Activated B cell treated with CpG ODN at 0.5 μM for 24 hours (primary cell): ENCODE measurements around the gene GPR157. TPM values are rescaled to one million over a fixed set of nuclear protein-coding genes. Genes with fewer than 3 reads are reported as not detected.
"Not testable (repeated sequence)": the region's sequence is repeated elsewhere in the genome, so short reads cannot be mapped to it uniquely, and the experiment has no call there.

ENCODE experiments used
- ATAC-seq: fragments of 200-7000 bp; cut with Tn5 transposase; one replicate; pipeline ENCODE4 v1.10.0; 2021; ENCODE audit warnings: low read depth, mild to moderate bottlenecking, moderate library complexity
- CTCF ChIA-PET: fragments of 350-600 bp; sonication (Branson Sonifier 250); formaldehyde crosslinking; loops from one replicate; lab custom pipeline; 2021; ENCODE audit warnings: antibody characterized with exemption; lab: Charles Lee
- POLR2A ChIA-PET: fragments of 350-600 bp; sonication (Branson Sonifier 250); formaldehyde crosslinking; loops from one replicate; lab custom pipeline; 2021; ENCODE audit warnings: antibody characterized with exemption; lab: Charles Lee
- DNase-seq: peaks from one replicate; pipeline ENCODE4 v3.0.0; 2022
- H3K27ac Mint-ChIP-seq: one replicate; pipeline ENCODE4 v1.8.0; 2020; ENCODE audit warnings: mixed read lengths
- H3K27me3 Mint-ChIP-seq: one replicate; pipeline ENCODE4 v1.8.0; 2021; ENCODE audit warnings: mixed read lengths
- H3K36me3 Mint-ChIP-seq: one replicate; pipeline ENCODE4 v1.8.0; 2021; ENCODE audit warnings: low read depth, mixed read lengths
- H3K4me1 Mint-ChIP-seq: one replicate; pipeline ENCODE4 v1.8.0; 2021; ENCODE audit warnings: mixed read lengths
- H3K4me3 Mint-ChIP-seq: one replicate; pipeline ENCODE4 v1.8.0; 2020; ENCODE audit warnings: mild to moderate bottlenecking, mixed read lengths
- H3K9me3 Mint-ChIP-seq: one replicate; pipeline ENCODE4 v1.8.0; 2020; ENCODE audit warnings: mixed read lengths
- intact Hi-C: fragments of 100-400 bp; cut with micrococcal nuclease; formaldehyde crosslinking; loops from one replicate; pipeline ENCODE4 v1.15.1; 2024
- total RNA-seq: library from RNA; stranded (reverse); gene quantifications from 2 replicates; pipeline ENCODE4 v1.2.3, GENCODE V29; 2022
- TF ChIP-seq, protein P1 (sequence below): fragments of 200-600 bp; IDR thresholded peaks from one replicate; pipeline ENCODE4 v1.8.0; 2022; ENCODE audit warnings: antibody characterized with exemption, mild to moderate bottlenecking

GPR157 gene
- total RNA-seq, 1 donor from 2014 or later = 7.0 TPM

DNA sequence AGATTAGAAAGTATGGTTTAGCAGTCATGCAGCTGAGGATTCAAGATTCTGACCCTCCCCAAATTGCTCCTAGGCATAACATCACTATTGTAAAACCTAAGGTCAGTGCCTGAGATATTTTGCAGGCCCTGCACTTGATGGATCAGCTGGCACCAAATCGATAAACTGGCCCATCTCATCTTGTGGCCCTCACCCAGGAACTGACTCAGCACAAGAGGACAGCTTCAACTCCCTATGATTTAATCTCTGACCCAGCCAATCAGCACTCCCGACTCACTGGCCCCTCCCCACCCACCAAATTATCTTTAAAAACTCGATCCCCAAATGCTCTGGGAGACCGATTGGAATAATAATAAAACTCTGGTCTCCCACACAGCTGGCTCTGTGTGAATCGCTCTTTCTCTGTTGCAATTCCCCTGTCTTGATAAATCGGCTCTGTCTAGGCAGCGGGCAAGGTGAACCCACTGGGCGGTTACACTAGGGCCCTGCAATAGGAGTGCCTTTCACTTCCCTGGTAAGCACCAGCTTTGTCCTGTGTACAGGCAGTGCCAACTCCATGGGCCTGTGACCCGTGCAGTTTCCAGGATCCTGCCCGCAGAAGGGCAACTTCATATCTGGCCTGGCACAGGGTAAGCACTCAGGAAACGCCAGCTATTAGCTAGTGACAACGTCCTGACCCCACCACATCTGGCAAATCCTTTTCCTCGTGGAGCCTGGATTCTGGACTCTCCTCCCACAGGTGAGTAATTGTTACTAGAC lies 30.8 kb downstream of the GPR157 start:
- ATAC-seq (no peak), DNase-seq (no peak)
- no peak overlapping the region for H3K27ac Mint-ChIP-seq
- intact Hi-C loops = no loop called here
- H3K27me3 Mint-ChIP-seq = peaks cover 2% of the 10 kb centered on the region
- H3K9me3 Mint-ChIP-seq = no peaks in the 10 kb centered on the region
- CTCF ChIA-PET = interaction anchor here (1.9 kb wide), 1 partner anchor 12 kb away, joined by 6 read pairs; no protein-coding TSS in a partner anchor
- POLR2A ChIA-PET = interaction anchor here (0.5 kb wide), 1 partner anchor 16 kb away, joined by 3 read pairs; no protein-coding TSS in a partner anchor
- TF ChIP-seq, protein P1, sequence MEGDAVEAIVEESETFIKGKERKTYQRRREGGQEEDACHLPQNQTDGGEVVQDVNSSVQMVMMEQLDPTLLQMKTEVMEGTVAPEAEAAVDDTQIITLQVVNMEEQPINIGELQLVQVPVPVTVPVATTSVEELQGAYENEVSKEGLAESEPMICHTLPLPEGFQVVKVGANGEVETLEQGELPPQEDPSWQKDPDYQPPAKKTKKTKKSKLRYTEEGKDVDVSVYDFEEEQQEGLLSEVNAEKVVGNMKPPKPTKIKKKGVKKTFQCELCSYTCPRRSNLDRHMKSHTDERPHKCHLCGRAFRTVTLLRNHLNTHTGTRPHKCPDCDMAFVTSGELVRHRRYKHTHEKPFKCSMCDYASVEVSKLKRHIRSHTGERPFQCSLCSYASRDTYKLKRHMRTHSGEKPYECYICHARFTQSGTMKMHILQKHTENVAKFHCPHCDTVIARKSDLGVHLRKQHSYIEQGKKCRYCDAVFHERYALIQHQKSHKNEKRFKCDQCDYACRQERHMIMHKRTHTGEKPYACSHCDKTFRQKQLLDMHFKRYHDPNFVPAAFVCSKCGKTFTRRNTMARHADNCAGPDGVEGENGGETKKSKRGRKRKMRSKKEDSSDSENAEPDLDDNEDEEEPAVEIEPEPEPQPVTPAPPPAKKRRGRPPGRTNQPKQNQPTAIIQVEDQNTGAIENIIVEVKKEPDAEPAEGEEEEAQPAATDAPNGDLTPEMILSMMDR = no peak
- H3K36me3 Mint-ChIP-seq = peaks cover 4% of the 10 kb centered on the region
- no peak overlapping the region for H3K4me3 Mint-ChIP-seq
- no peaks in the 10 kb centered on the region for H3K4me1 Mint-ChIP-seq

DNA sequence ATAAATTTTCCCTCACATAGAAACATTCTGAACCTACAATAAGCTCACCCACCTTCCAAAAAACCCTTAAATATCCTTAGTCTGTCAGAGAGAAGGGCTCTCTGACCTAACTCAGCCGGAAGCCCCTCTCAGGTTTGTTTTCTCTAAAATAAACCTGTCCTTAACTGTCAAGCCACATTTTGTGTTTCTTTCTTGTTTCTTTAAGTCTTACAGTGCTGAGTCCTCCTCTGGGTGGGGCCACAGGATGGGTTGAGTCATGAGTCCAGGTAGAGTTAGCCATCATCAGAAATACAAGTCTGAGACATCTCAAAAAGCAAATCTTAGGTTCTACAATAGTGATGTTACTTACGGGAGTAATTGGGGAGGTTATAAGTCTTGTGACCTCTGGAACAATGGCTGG lies 33.1 kb downstream of the GPR157 start:
- CTCF ChIA-PET = no interaction called here
- DNase-seq = no peak
- Mint-ChIP-seq H3K36me3 (no peaks in the 10 kb centered on the region), H3K4me3 (no peak overlapping the region), H3K9me3 (no peaks in the 10 kb centered on the region), H3K4me1 (no peaks in the 10 kb centered on the region), H3K27ac (no peak overlapping the region), H3K27me3 (peaks cover 2% of the 10 kb centered on the region)
- POLR2A ChIA-PET = interaction anchor here (1.2 kb wide), 1 partner anchor 11 kb away, joined by 3 read pairs; no protein-coding TSS in a partner anchor
- intact Hi-C loops = no loop called here
- TF ChIP-seq, protein P1 = no peak
- no peak for ATAC-seq

DNA sequence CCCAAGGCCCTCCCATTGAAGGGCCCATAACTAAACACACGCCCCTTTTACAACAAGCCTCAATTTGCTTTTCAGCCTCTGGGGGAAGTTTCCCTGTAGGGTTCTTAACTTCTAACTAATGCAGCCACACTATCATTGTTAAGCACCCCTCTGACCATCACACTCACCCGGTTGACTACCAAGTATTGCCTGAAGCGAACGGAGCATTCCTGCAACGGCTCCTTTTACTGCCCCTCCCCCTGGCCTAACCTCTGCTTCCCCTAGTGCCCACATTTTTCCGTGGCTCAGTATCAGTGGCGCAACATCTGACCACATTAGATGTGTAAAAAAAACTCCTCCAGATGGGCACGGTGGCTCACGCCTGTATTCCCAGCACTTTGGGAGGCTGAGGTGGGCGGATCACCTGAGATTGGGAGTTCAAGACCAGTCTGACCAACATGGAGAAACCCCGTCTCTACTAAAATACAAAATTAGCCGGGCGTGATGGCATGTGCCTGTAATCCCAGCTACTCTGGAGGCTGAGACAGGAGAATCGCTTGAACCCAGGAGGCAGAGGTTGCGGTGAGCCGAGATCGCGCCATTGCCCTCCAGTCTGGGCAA lies 34.8 kb downstream of the GPR157 start:
- H3K9me3 Mint-ChIP-seq, H3K4me1 Mint-ChIP-seq, ATAC-seq, H3K27ac Mint-ChIP-seq, intact Hi-C loops, H3K36me3 Mint-ChIP-seq, H3K4me3 Mint-ChIP-seq, CTCF ChIA-PET, POLR2A ChIA-PET, H3K27me3 Mint-ChIP-seq, DNase-seq: not testable (repeated sequence)

DNA sequence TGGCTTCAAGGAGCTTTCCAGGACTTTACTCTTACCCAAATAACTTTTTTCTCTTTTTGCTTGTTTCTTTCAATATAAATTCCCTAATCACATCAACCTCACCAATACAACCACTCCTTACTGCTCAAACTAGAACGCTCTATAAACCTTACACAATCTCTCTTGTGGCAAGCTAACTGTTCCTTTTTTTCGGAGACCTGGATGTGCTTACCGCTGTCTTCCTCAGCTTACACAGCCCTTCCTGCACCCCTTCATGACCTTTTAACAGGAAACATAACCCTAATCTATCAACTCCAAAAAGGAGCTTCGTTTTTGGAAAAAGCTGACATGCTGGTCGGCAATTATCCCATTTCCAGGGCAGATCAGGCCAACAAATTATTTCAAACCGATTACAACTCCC lies 35.3 kb downstream of the GPR157 start:
- peaks cover 7% of the 10 kb centered on the region for H3K27me3 Mint-ChIP-seq
- H3K27ac Mint-ChIP-seq = no peak overlapping the region
- intact Hi-C loops = no loop called here
- H3K4me3 Mint-ChIP-seq = no peak overlapping the region
- TF ChIP-seq, protein P1 = no peak
- ATAC-seq (no peak), DNase-seq (no peak)
- CTCF ChIA-PET = no interaction called here
- POLR2A ChIA-PET = interaction anchor here (0.6 kb wide), 1 partner anchor 26 kb away, joined by 3 read pairs; no protein-coding TSS in a partner anchor
- H3K9me3 Mint-ChIP-seq = no peaks in the 10 kb centered on the region
- H3K4me1 Mint-ChIP-seq = no peaks in the 10 kb centered on the region
- no peaks in the 10 kb centered on the region for H3K36me3 Mint-ChIP-seq

DNA sequence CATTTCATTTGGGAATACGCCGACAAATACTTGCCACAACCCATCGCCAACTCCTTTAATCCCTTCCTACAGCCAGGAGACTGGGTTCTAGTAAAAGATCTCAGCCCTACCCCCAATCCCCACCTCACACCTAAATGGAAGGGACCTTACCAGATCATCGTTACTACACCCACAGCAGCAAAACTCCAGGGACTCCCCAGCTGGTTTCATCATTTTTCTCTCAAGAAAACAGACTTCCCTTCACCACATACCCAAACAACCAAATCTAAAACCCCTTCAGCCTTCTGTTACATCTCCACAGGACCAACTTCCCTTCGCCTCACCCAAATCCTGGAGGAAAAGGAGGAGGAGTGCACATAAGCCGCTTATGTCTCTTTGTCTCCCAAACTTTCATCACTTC lies 35.8 kb downstream of the GPR157 start:
- peaks cover 7% of the 10 kb centered on the region for H3K27me3 Mint-ChIP-seq
- intact Hi-C loops = no loop called here
- H3K9me3 Mint-ChIP-seq = no peaks in the 10 kb centered on the region
- no peak for ATAC-seq
- no peaks in the 10 kb centered on the region for H3K4me1 Mint-ChIP-seq
- H3K4me3 Mint-ChIP-seq = no peak overlapping the region
- H3K27ac Mint-ChIP-seq = no peak overlapping the region
- CTCF ChIA-PET = no interaction called here
- TF ChIP-seq, protein P1 = no peak
- no peak for DNase-seq
- POLR2A ChIA-PET = interaction anchor here (0.6 kb wide), 1 partner anchor 25 kb away, joined by 3 read pairs; no protein-coding TSS in a partner anchor
- no peaks in the 10 kb centered on the region for H3K36me3 Mint-ChIP-seq
